RKO (cell line): ENCODE results near the gene FAM200C.
A peak's percentile ranks its signal among the peaks of the same experiment; 100 is the strongest.
"Not testable (repeated sequence)": the region's sequence is repeated elsewhere in the genome, so short reads cannot be mapped to it uniquely, and the experiment has no call there.

Source experiments
- DNase-seq: peaks from one replicate; pipeline ENCODE4 v3.0.0-alpha.2; 2016; ENCODE audit warnings: low spot score

The FAM200C gene

GRCh38 chr5:160399402-160400353, at the start of gene FAM200C:
Gene FAM200C (minus strand): TSS chr5:160400054. CDS start chr5:160395490, 4,564 bp downstream.
- peak; percentile 96 for DNase-seq

DNA sequence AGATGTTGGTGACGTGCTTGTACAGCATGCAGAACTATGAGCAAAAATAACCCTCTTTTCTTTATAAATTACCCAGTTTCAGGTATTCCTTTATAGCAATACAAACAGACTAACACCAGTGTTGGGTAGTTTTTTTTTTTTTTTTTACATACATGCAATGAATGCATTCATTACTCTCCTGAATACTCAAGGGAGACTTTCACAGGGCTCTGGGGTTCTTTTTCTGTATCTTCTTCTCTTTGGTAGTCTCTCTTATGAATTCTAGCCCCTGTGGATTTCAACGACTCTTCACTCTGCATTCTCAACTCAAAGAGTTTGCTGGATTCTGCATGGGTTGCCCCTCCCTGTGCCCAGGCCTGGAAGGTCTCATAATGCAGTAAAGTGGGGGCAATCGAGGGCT, 49.6 kb upstream of the FAM200C start:
- no peak for DNase-seq

- DNase-seq, result no peak
Observed at GRCh38 chr5:160448886-160449285, 49.0 kb upstream of the FAM200C start.

- DNase-seq, result no peak
Observed at GRCh38 chr5:160445751-160446150, 45.9 kb upstream of the FAM200C start.

GRCh38 chr5:160445132-160445531, 45.3 kb upstream of the FAM200C start:
- no peak for DNase-seq

GRCh38 chr5:160444407-160444806, 44.6 kb upstream of the FAM200C start:
- DNase-seq, result no peak

DNA sequence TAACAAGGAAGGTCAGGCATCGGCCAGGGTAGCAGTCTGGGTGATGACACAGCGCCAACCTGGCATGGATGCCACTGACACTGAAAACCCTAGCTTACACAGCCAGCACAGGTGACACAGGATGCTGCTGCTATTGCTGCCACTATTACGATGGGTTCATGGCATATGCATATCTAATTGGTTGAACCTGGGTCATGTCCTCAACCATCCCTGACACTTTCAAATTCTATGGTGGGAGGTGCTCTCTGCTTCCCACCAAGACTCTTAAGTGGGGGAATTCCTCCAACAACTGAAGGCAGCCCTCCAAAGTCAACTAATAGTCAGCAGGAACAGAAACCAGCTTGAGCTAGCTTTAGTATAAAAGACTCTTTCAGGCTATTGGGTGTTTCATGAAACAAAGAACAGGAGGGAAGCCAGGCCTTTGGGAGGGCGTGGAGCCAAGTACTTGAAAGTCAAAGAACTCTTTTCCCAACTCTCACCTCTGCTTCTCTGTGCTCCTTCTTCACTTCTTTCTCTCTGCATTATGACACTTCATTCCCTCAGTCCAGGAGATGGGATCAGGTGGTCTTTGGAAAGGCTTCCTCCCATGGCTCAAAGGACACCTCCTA, 43.1 kb upstream of the FAM200C start:
- DNase-seq, result no peak

GRCh38 chr5:160441311-160441781, 41.5 kb upstream of the FAM200C start:
- DNase-seq, result no peak

- peak; percentile 81 for DNase-seq
Observed at GRCh38 chr5:160439205-160439600, 39.3 kb upstream of the FAM200C start.

- DNase-seq, result peak; percentile 79
Observed at GRCh38 chr5:160438316-160439204, 38.7 kb upstream of the FAM200C start.

GRCh38 chr5:160437271-160437670, 37.4 kb upstream of the FAM200C start:
- no peak for DNase-seq

- DNase-seq, result not testable (repeated sequence)
Observed at GRCh38 chr5:160436661-160437060, 36.8 kb upstream of the FAM200C start.

DNA sequence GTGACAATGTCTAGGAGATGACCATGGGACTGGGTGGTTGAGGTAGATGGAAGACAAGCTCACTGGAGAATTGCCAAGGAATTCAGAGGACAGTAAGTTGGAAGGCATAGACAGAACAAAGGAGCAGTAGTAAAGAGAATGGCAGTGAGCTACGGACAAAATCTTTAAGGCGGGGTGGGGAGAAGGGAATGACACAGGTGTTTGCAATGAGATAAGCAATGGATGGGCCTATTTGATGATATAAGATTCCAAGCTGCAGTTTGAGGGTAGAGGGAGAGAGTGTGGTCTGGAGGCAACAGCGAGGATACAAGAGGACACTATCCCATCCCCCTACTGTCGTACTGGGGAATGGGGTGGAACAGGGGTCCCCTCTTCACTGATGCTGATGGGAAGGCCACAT, 36.2 kb upstream of the FAM200C start:
- DNase-seq, result no peak

- no peak for DNase-seq
Observed at GRCh38 chr5:160435532-160435931, 35.7 kb upstream of the FAM200C start.

DNA sequence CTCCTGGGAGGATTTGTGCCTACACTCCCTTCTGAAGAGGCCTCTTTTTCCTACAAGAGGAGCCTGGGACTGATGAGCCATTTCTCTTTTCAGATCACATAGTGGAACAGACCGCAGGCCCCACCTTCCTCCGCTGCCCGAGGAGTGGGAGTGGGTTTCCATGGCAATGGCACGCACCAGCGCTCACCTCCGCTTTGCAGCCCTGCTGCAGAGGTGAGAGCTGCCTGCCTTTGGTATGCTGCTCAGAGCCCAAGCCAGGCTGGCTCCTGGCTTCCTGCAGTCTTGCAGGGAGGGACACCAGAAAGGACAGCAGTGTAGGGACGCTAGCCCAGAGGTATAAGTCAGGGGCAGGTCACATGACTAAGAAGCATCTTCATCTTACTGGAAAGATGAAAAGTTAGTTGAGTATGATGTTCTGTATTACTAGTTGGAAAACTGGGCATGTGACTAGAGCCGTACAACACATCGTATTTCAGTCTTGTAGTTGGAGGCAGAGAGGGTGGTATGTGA, 34.2 kb upstream of the FAM200C start:
- DNase-seq, result no peak

DNA sequence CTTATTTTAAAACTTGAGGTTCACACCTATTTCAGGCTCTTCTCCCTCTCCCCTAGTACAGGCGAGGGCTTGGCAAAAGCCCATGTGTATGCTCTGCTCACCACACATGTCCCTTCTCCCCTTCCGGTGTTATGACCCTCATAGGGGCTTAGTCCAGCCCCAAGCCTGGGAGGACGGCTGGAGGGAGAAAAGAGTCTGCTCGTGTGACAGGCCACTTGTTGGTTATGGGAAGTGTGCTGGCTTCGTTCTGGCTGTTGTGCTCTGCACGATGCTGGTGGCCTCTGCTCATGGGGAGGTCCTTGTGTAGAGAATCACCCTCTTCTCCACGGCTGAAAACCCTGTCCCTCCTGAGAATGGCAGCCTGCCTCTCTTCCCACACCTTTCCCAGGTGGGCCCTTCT, 32.9 kb upstream of the FAM200C start:
- no peak for DNase-seq

DNA sequence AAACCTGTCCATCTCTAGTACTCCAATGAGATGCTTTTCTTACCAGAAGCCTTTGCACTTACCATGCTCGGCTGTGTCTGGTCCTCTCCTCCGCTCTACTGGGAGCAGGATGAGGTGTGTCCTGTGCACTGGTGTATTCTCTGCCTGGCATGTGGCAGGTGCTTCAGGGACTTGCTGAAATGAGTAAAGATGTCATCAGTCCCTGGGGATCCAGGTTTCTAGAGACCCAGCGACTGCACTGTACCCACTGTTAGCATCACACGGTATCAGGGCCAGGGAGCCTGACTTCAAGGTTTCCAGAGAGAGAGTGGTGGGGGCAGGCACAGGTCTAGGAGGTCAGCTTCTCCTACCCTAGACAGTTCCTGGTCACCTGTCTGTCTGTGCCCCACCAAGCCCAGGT, 32.3 kb upstream of the FAM200C start:
- no peak for DNase-seq

DNA sequence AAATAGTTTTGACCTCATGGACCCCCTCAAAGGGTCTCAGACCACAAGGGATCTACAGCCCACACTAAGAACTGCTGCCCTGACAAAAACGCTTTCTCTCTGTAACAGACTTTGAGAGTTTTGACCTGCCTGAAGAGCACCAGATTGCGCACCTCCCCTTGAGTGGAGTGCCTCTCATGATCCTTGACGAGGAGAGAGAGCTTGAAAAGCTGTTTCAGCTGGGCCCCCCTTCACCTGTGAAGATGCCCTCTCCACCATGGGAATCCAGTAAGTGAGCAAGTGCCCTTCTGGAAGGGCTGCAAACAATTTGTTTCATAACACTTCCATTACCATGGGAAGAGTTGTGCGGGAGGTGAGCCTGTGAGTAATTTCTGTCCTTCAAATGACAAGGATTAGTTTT, 27.8 kb upstream of the FAM200C start:
- DNase-seq, result no peak

DNA sequence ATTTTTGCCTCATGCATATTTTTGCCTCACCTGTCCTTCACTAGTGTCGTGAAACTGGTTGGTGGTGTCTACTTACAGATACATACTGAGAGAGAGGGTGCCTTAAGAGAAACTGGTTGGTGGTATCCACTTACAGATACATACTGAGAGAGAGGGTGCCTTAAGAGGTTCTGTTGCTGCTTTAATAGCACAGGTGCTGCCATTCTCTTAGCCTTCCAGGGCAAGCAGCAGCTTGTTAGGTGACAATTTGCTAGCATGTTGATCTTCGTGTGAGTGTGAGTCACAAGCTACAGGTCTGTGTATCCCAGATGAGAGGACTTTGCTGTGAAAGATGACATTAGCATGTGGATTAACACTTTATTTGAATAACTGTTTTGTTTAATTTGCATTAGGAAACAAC, 23.2 kb upstream of the FAM200C start:
- peak; percentile 51 for DNase-seq

GRCh38 chr5:160421625-160422258, 21.9 kb upstream of the FAM200C start, which contains the start of gene PTTG1:
Gene PTTG1 (plus strand): TSS chr5:160421855. CDS start chr5:160422313, 458 bp downstream.
- peak; percentile 97 for DNase-seq

DNA sequence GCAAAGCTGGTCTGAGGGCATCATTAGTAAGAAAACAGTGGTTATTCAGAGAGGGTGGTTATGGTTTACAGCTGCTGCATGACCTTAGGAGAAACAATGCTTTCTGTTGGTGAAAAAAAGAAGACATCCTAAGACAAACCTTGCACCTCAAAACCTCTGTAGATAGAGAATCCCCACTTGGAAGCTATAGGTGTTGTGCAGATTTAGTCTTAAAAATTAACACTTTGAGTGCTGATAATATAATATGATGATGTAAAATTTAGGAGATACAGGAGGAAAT, 20.4 kb upstream of the FAM200C start:
- no peak for DNase-seq
